CD14-positive monocyte (primary cell): ENCODE data around the gene EPB41L5. TPM values are rescaled to one million over a fixed set of nuclear protein-coding genes. Genes with fewer than 3 reads are reported as not detected.

ENCODE experiments used
- DNase-seq, 3 donors: peaks; one replicate each; pipeline ENCODE4 v3.0.0-alpha.2; 2011 to 2022
- H2AFZ ChIP-seq: 2 replicates; pipeline ENCODE4 v1.6.0; 2012; ENCODE audit warnings: mild to moderate bottlenecking, low read depth, low read length, inconsistent platforms; ENCODE audit not compliant: insufficient read depth, poor library complexity, severe bottlenecking
- H3K27ac ChIP-seq, 2 donors: 1 replicate in 1 of 2; 2 replicates in 1 of 2; pipeline ENCODE4 v1.5.1; 2012 to 2013; ENCODE audit warnings: low read length in 2 of 2, control low read depth in 1 of 2, inconsistent platforms in 1 of 2, low read depth in 1 of 2, mild to moderate bottlenecking in 1 of 2
- H3K27me3 ChIP-seq, 2 donors: one replicate each; pipeline versions ENCODE4 v1.6.0 to v1.6.1; 2011 to 2013; ENCODE audit warnings: low read length in 2 of 2; ENCODE audit not compliant: control insufficient read depth in 2 of 2, insufficient read depth in 2 of 2
- H3K36me3 ChIP-seq, 2 donors: replicated peaks in 1 of 2; 1 replicate in 1 of 2; 2 replicates in 1 of 2; pipeline versions ENCODE4 v1.5.1 to v1.6.1; 2012 to 2013; ENCODE audit warnings: low read length in 2 of 2, control low read depth in 1 of 2, inconsistent platforms in 1 of 2, mild to moderate bottlenecking in 1 of 2; ENCODE audit not compliant: insufficient read depth in 2 of 2, control insufficient read depth in 1 of 2
- H3K4me1 ChIP-seq, 2 donors: 1 replicate in 1 of 2; 2 replicates in 1 of 2; pipeline versions ENCODE4 v1.5.1 to v1.6.1; 2012 to 2013; ENCODE audit warnings: low read length in 2 of 2, control low read depth in 1 of 2, inconsistent platforms in 1 of 2, mild to moderate bottlenecking in 1 of 2, moderate library complexity in 1 of 2; ENCODE audit not compliant: insufficient read depth in 2 of 2, control insufficient read depth in 1 of 2
- H3K4me2 ChIP-seq: replicated peaks from 2 replicates; pipeline ENCODE3; 2012; ENCODE audit warnings: low read length, moderate library complexity, mild to moderate bottlenecking; ENCODE audit not compliant: poor library complexity, severe bottlenecking; ENCODE audit errors: extremely low read depth
- H3K4me3 ChIP-seq, 3 experiments: fragments of 200-600 bp in 1 of 3; sonication (generic) in 1 of 3; replicated peaks in 1 of 3; 1 replicate in 2 of 3; 2 replicates in 1 of 3; pipeline ENCODE4 v1.5.1; 2011 to 2013; ENCODE audit warnings: low read length in 3 of 3, mild to moderate bottlenecking in 3 of 3, control low read depth in 2 of 3, low read depth in 2 of 3, inconsistent platforms in 1 of 3, moderate library complexity in 1 of 3
- H3K79me2 ChIP-seq: 2 replicates; pipeline ENCODE4 v1.6.0; 2012; ENCODE audit warnings: mild to moderate bottlenecking, control low read depth, inconsistent platforms, low read length, moderate library complexity; ENCODE audit not compliant: insufficient read depth
- H3K9ac ChIP-seq: 2 replicates; pipeline ENCODE4 v1.6.0; 2017; ENCODE audit warnings: low read length, mild to moderate bottlenecking; ENCODE audit not compliant: insufficient read depth, poor library complexity, severe bottlenecking
- H3K9me3 ChIP-seq, 2 donors: replicated peaks in 1 of 2; 1 replicate in 1 of 2; 2 replicates in 1 of 2; pipeline versions ENCODE4 v1.5.1 to v1.6.1; 2012 to 2013; ENCODE audit warnings: low read length in 2 of 2, control low read depth in 1 of 2; ENCODE audit not compliant: control insufficient read depth in 1 of 2, insufficient read depth in 1 of 2
- H4K20me1 ChIP-seq: 2 replicates; pipeline ENCODE4 v1.6.0; 2012; ENCODE audit warnings: mild to moderate bottlenecking, low read length, control low read depth, moderate library complexity; ENCODE audit not compliant: insufficient read depth
- H3K27ac Mint-ChIP-seq, 7 donors: one replicate each; pipeline ENCODE4 v1.8.0; 2020; ENCODE audit warnings: mild to moderate bottlenecking in 7 of 7, mixed read lengths in 7 of 7, moderate library complexity in 6 of 7, inconsistent platforms in 2 of 7
- H3K27me3 Mint-ChIP-seq, 3 donors: one replicate each; pipeline ENCODE4 v1.8.0; 2021 to 2022; ENCODE audit warnings: low read depth in 3 of 3, mild to moderate bottlenecking in 3 of 3, mixed read lengths in 3 of 3, moderate library complexity in 3 of 3, inconsistent platforms in 1 of 3
- H3K36me3 Mint-ChIP-seq, 2 donors: one replicate each; pipeline ENCODE4 v1.8.0; 2020; ENCODE audit warnings: mixed read lengths in 2 of 2, inconsistent platforms in 1 of 2, mild to moderate bottlenecking in 1 of 2
- H3K4me1 Mint-ChIP-seq: one replicate; pipeline ENCODE4 v1.8.0; 2020; ENCODE audit warnings: mild to moderate bottlenecking, mixed read lengths
- H3K4me3 Mint-ChIP-seq, 2 donors: one replicate each; pipeline ENCODE4 v1.8.0; 2020; ENCODE audit warnings: mild to moderate bottlenecking in 2 of 2, mixed read lengths in 2 of 2, moderate library complexity in 1 of 2
- H3K9me3 Mint-ChIP-seq, 7 donors: one replicate each; pipeline ENCODE4 v1.8.0; 2020 to 2022; ENCODE audit warnings: mixed read lengths in 7 of 7, mild to moderate bottlenecking in 6 of 7, moderate library complexity in 6 of 7, inconsistent platforms in 2 of 7
- WGBS: methylation state at CpG from one replicate; pipeline ENCODE4 v1.1.5; 2013; ENCODE audit warnings: missing lambda C conversion rate; ENCODE audit not compliant: insufficient coverage; 5-methylcytosine and 5-hydroxymethylcytosine counted together
- intact Hi-C, 2 donors: fragments of 100-400 bp; cut with micrococcal nuclease; formaldehyde crosslinking; loops; one replicate each; pipeline versions ENCODE4 v1.15.0 to v1.15.1; 2023
- polyA plus RNA-seq, 3 donors: library from polyadenylated mRNA; depleted of rRNA in 1 of 3; unstranded in 2 of 3; stranded (reverse) in 1 of 3; fragments of 300-500 nt in 2 of 3; fragments of >200 nt in 1 of 3; fragmentation: Illumina TruSeq in 2 of 3; gene quantifications; 1 replicate in 2 of 3; 2 replicates in 1 of 3; pipeline ENCODE4 v1.2.3, GENCODE V29; 2012 to 2021
- TF ChIP-seq, protein P1 (sequence below): fragments of 200-600 bp; IDR thresholded peaks from one replicate; pipeline ENCODE4 v1.8.0; 2022; ENCODE audit warnings: antibody characterized with exemption, mild to moderate bottlenecking

Gene EPB41L5
- polyA plus RNA-seq, 3 donors: 1.4 to 2.4 (median 2.0) TPM

DNA sequence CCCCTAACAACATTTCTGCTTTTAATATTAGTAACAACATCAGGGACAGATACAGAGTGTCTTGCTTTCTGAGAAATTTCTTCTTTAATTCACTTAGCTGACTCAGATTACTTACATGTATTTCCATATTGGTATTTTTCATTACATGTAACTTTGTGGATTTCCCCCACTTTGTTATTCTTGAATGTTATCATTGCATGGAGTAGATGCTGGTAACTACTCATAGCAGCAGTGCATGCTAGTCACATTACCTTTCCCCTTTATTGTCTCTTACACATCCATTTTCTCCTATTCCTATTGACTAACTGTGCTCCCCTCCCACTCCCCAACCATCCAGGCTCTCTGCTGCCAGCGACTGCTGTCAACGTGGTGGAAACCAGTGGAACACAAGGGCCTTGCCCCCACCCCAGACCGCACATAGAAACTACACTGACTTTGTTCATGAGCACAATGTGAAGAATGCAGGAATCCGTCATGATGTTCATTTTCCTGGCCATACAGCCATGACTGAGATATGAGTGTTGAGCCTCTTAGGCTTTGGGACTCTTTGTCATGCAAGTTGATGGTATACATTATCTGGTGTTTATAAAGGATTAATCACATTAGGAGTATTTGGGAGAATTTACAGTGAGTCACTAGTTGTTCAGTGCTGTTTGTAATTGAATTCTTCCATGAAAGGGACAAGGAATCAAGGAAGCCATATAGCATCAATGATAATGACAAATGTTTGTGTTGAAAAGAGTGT lies 91.0 kb downstream of the EPB41L5 start:
- Mint-ChIP-seq H3K4me1 (peaks cover 5% of the 10 kb centered on the region), H3K27ac (no peak overlapping the region)

DNA sequence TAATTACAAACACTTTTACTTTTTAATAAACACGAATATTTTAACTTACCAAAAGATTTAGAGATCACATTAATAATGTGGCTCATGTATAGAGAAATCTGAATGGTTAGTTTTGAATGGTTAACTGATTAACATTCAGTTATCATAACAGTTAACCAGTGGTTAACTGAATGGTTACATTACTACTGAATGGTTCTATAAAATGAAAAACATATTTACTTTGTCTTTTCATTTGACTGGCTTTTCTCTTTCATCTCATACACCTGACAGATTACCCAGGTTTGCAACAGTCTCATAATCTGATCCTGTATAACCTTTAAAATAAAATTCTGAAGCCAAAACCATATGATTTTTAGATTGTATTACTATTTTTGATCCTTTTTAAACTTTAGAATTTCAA lies 91.9 kb downstream of the EPB41L5 start:
- no peak overlapping the region for H3K27ac Mint-ChIP-seq
- TF ChIP-seq, protein P1, sequence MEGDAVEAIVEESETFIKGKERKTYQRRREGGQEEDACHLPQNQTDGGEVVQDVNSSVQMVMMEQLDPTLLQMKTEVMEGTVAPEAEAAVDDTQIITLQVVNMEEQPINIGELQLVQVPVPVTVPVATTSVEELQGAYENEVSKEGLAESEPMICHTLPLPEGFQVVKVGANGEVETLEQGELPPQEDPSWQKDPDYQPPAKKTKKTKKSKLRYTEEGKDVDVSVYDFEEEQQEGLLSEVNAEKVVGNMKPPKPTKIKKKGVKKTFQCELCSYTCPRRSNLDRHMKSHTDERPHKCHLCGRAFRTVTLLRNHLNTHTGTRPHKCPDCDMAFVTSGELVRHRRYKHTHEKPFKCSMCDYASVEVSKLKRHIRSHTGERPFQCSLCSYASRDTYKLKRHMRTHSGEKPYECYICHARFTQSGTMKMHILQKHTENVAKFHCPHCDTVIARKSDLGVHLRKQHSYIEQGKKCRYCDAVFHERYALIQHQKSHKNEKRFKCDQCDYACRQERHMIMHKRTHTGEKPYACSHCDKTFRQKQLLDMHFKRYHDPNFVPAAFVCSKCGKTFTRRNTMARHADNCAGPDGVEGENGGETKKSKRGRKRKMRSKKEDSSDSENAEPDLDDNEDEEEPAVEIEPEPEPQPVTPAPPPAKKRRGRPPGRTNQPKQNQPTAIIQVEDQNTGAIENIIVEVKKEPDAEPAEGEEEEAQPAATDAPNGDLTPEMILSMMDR: no peak
- peaks cover 0 to 2% (median 1%) of the 10 kb centered on the region in 3 donors for H3K27me3 Mint-ChIP-seq
- H3K4me3 Mint-ChIP-seq: no peak overlapping the region
- no peak overlapping the region for H3K4me2 ChIP-seq
- intact Hi-C loops: no loop called here
- peaks cover 12 to 14% of the 10 kb centered on the region in 2 donors for H3K4me1 ChIP-seq
- peaks cover 14% of the 10 kb centered on the region for H3K4me1 Mint-ChIP-seq
- no peak overlapping the region for H3K9ac ChIP-seq
- H4K20me1 ChIP-seq: no peaks in the 10 kb centered on the region
- no peak overlapping the region for H3K4me3 ChIP-seq
- peaks cover 0 to 3% of the 10 kb centered on the region in 2 donors for H3K36me3 Mint-ChIP-seq
- H3K9me3 Mint-ChIP-seq: no peaks in the 10 kb centered on the region
- no peaks in the 10 kb centered on the region for H3K36me3 ChIP-seq
- H3K27ac ChIP-seq: no peak overlapping the region
- no peaks in the 10 kb centered on the region for H3K9me3 ChIP-seq
- DNase-seq: no peak
- no CpG with 5 or more reads among the region's 1 CpG for WGBS
- H2AFZ ChIP-seq: no peak overlapping the region
- H3K27me3 ChIP-seq: no peaks in the 10 kb centered on the region
- no peaks in the 10 kb centered on the region for H3K79me2 ChIP-seq

More for the DNA sequence above, 91.0 kb downstream of the EPB41L5 start:
- Histone ChIP-seq H3K4me3 (no peak overlapping the region), H3K36me3 (no peaks in the 10 kb centered on the region), H3K4me2 (no peak overlapping the region), H3K79me2 (no peaks in the 10 kb centered on the region), H3K4me1 (peaks cover 4 to 5% of the 10 kb centered on the region in 2 donors), H3K27ac (no peak overlapping the region), H2AFZ (no peak overlapping the region), H3K9me3 (no peaks in the 10 kb centered on the region), H3K27me3 (no peaks in the 10 kb centered on the region), H4K20me1 (no peaks in the 10 kb centered on the region), H3K9ac (no peak overlapping the region)
- TF ChIP-seq, protein P1: no peak
- Mint-ChIP-seq H3K27me3 (peaks cover 0 to 2% (median 1%) of the 10 kb centered on the region in 3 donors), H3K9me3 (peaks cover 0 to 3% (median 0%) of the 10 kb centered on the region in 7 donors), H3K4me3 (no peak overlapping the region), H3K36me3 (peaks cover 0 to 3% of the 10 kb centered on the region in 2 donors)
- WGBS: 100% methylated on average over 2 of the region's 4 CpGs
- no peak for DNase-seq
- intact Hi-C loops: no loop called here
